ENCODE data around the gene SLC45A3. TPM values are rescaled to one million over a fixed set of nuclear protein-coding genes. Genes with fewer than 3 reads are reported as not detected.

The SLC45A3 gene
- total RNA-seq, 4 donors from 2014 or later = 0.66 to 3.2 (median 1.3) TPM; not detected in 1

GRCh38 chr1:205714906-205715246 is 34.6 kb upstream of the SLC45A3 start:
- no peak for TF ChIP-seq CTCF (IDR thresholded peaks at IDR 0.05; ENCODE audit: low read depth)

GRCh38 chr1:205714190-205714905 is 34.0 kb upstream of the SLC45A3 start:
- TF ChIP-seq CTCF (IDR thresholded peaks at IDR 0.05; ENCODE audit: low read depth) = no peak

- TF ChIP-seq CTCF (IDR thresholded peaks at IDR 0.05; ENCODE audit: low read depth) = no peak
These were observed 31.1 kb upstream of the SLC45A3 start for GRCh38 chr1:205711105-205712048.

GRCh38 chr1:205710201-205711062 is 30.1 kb upstream of the SLC45A3 start:
- TF ChIP-seq CTCF (IDR thresholded peaks at IDR 0.05; ENCODE audit: low read depth) = no peak

- no peak for TF ChIP-seq CTCF (IDR thresholded peaks at IDR 0.05; ENCODE audit: low read depth)
These were observed 29.3 kb upstream of the SLC45A3 start for GRCh38 chr1:205709640-205710039.

GRCh38 chr1:205709059-205709398 is 28.7 kb upstream of the SLC45A3 start:
- no peak for TF ChIP-seq CTCF (IDR thresholded peaks at IDR 0.05; ENCODE audit: low read depth)

Measured in subcutaneous adipose tissue (tissue), 4 donors.